ENCODE data around the gene ZBTB20.

ZBTB20 gene

GRCh38 chr3:114857299-114857701, 289.8 kb downstream of the ZBTB20 start:
- in situ Hi-C loops (cut with MboI; ENCODE audit: low pct_unique_long_range_greater_than_20kb, low sequenced_read_pairs, unreplicated experiment) = no loop called here
- DNase-seq (ENCODE audit: low spot score) = no peak
- no peak for TF ChIP-seq CTCF (IDR thresholded peaks at IDR 0.05; ENCODE audit: extremely low read depth, insufficient read depth, missing control alignments)

- in situ Hi-C loops (cut with MboI; ENCODE audit: low pct_unique_long_range_greater_than_20kb, low sequenced_read_pairs, unreplicated experiment) = no loop called here
- DNase-seq (ENCODE audit: low spot score) = no peak
- no peak for TF ChIP-seq CTCF (IDR thresholded peaks at IDR 0.05; ENCODE audit: extremely low read depth, insufficient read depth, missing control alignments)
These were observed 290.3 kb downstream of the ZBTB20 start for GRCh38 chr3:114856835-114857234.

GRCh38 chr3:114855839-114856238, 291.2 kb downstream of the ZBTB20 start:
- in situ Hi-C loops (cut with MboI; ENCODE audit: low pct_unique_long_range_greater_than_20kb, low sequenced_read_pairs, unreplicated experiment) = no loop called here
- TF ChIP-seq CTCF (IDR thresholded peaks at IDR 0.05; ENCODE audit: extremely low read depth, insufficient read depth, missing control alignments) = no peak
- DNase-seq (ENCODE audit: low spot score) = no peak

- in situ Hi-C loops (cut with MboI; ENCODE audit: low pct_unique_long_range_greater_than_20kb, low sequenced_read_pairs, unreplicated experiment) = no loop called here
- no peak for DNase-seq (ENCODE audit: low spot score)
- no peak for TF ChIP-seq CTCF (IDR thresholded peaks at IDR 0.05; ENCODE audit: extremely low read depth, insufficient read depth, missing control alignments)
These were observed 294.1 kb downstream of the ZBTB20 start for GRCh38 chr3:114852966-114853365.

- in situ Hi-C loops (cut with MboI; ENCODE audit: low pct_unique_long_range_greater_than_20kb, low sequenced_read_pairs, unreplicated experiment) = no loop called here
- no peak for TF ChIP-seq CTCF (IDR thresholded peaks at IDR 0.05; ENCODE audit: extremely low read depth, insufficient read depth, missing control alignments)
These were observed 296.2 kb downstream of the ZBTB20 start for GRCh38 chr3:114850898-114851297.

GRCh38 chr3:114848643-114849350, 298.3 kb downstream of the ZBTB20 start:
- in situ Hi-C loops (cut with MboI; ENCODE audit: low pct_unique_long_range_greater_than_20kb, low sequenced_read_pairs, unreplicated experiment) = loop anchor here (25.0 kb wide), 2 partner anchors 839 to 939 kb away; no protein-coding TSS in a partner anchor
- no peak for DNase-seq (ENCODE audit: low spot score)
- TF ChIP-seq CTCF (IDR thresholded peaks at IDR 0.05; ENCODE audit: extremely low read depth, insufficient read depth, missing control alignments) = no peak

More at GRCh38 chr3:114850898-114851297, 296.2 kb downstream of the ZBTB20 start:
- DNase-seq (ENCODE audit: low spot score) = no peak
